ENCODE measurements around the gene SLC17A1.

The SLC17A1 gene

GRCh38 chr6:25777031-25777430 lies 54.8 kb downstream of the SLC17A1 start:
- TF ChIP-seq ZBTB7A (IDR thresholded peaks at IDR 0.05; ENCODE audit: low read depth): no peak
- TF ChIP-seq RAD21 (IDR thresholded peaks at IDR 0.05; ENCODE audit: low read depth): no peak
- no peak for TF ChIP-seq CEBPB (IDR thresholded peaks at IDR 0.05)
- TF ChIP-seq TEAD4 (IDR thresholded peaks at IDR 0.05): no peak

GRCh38 chr6:25774120-25774715 lies 57.6 kb downstream of the SLC17A1 start:
- TF ChIP-seq ZBTB7A (IDR thresholded peaks at IDR 0.05; ENCODE audit: low read depth) (no peak), NFIC (IDR thresholded peaks at IDR 0.05) (no peak), TEAD4 (IDR thresholded peaks at IDR 0.05) (no peak), YY1 (IDR thresholded peaks at IDR 0.05; ENCODE audit: low read depth) (no peak), TAF1 (IDR thresholded peaks at IDR 0.05; ENCODE audit: low read depth) (no peak), RAD21 (IDR thresholded peaks at IDR 0.05; ENCODE audit: low read depth) (no peak), USF1 (IDR thresholded peaks at IDR 0.05) (no peak), CREB1 (IDR thresholded peaks at IDR 0.05; ENCODE audit: low read depth) (no peak), MAX (IDR thresholded peaks at IDR 0.05) (no peak), EGR1 (IDR thresholded peaks at IDR 0.05) (no peak)

GRCh38 chr6:25769983-25770382 lies 61.9 kb downstream of the SLC17A1 start:
- TF ChIP-seq EP300 (IDR thresholded peaks at IDR 0.05; ENCODE audit: borderline replicate concordance) (no peak), FOXM1 (IDR thresholded peaks at IDR 0.05; ENCODE audit: borderline replicate concordance, low read depth) (no peak), RAD21 (IDR thresholded peaks at IDR 0.05; ENCODE audit: low read depth) (no peak), TEAD4 (IDR thresholded peaks at IDR 0.05) (peak; percentile 33; the same call in 1 of the 2 replicates), USF1 (IDR thresholded peaks at IDR 0.05) (no peak)

GRCh38 chr6:25768566-25768965 lies 63.3 kb downstream of the SLC17A1 start:
- no peak for TF ChIP-seq FOXM1 (IDR thresholded peaks at IDR 0.05; ENCODE audit: borderline replicate concordance, low read depth)
- TF ChIP-seq NFIC (IDR thresholded peaks at IDR 0.05): no peak
- no peak for TF ChIP-seq RAD21 (IDR thresholded peaks at IDR 0.05; ENCODE audit: low read depth)
- TF ChIP-seq ZBTB7A (IDR thresholded peaks at IDR 0.05; ENCODE audit: low read depth): no peak
- TF ChIP-seq CEBPB (IDR thresholded peaks at IDR 0.05): no peak
- TF ChIP-seq CREB1 (IDR thresholded peaks at IDR 0.05; ENCODE audit: low read depth): no peak
- no peak for TF ChIP-seq YY1 (IDR thresholded peaks at IDR 0.05; ENCODE audit: low read depth)
- TF ChIP-seq TCF12 (IDR thresholded peaks at IDR 0.05; ENCODE audit: low read depth): no peak

- no peak for TF ChIP-seq FOXM1 (IDR thresholded peaks at IDR 0.05; ENCODE audit: borderline replicate concordance, low read depth)
- TF ChIP-seq EP300 (IDR thresholded peaks at IDR 0.05; ENCODE audit: borderline replicate concordance): no peak
- no peak for TF ChIP-seq RAD21 (IDR thresholded peaks at IDR 0.05; ENCODE audit: low read depth)
- TF ChIP-seq REST (IDR thresholded peaks at IDR 0.05; ENCODE audit: low read depth): no peak
- TF ChIP-seq TCF12 (IDR thresholded peaks at IDR 0.05; ENCODE audit: low read depth): no peak
- no peak for TF ChIP-seq NFIC (IDR thresholded peaks at IDR 0.05)
- no peak for TF ChIP-seq CREB1 (IDR thresholded peaks at IDR 0.05; ENCODE audit: low read depth)
Measured at GRCh38 chr6:25764611-25765010, 67.2 kb downstream of the SLC17A1 start.

GRCh38 chr6:25757936-25758642 lies 73.8 kb downstream of the SLC17A1 start:
- TF ChIP-seq FOXM1 (IDR thresholded peaks at IDR 0.05; ENCODE audit: borderline replicate concordance, low read depth) (no peak), NFIC (IDR thresholded peaks at IDR 0.05) (no peak), TCF12 (IDR thresholded peaks at IDR 0.05; ENCODE audit: low read depth) (no peak), EGR1 (IDR thresholded peaks at IDR 0.05) (no peak), USF1 (IDR thresholded peaks at IDR 0.05) (no peak), REST (IDR thresholded peaks at IDR 0.05; ENCODE audit: low read depth) (no peak), CEBPB (IDR thresholded peaks at IDR 0.05) (no peak), RAD21 (IDR thresholded peaks at IDR 0.05; ENCODE audit: low read depth) (no peak), YY1 (IDR thresholded peaks at IDR 0.05; ENCODE audit: low read depth) (no peak), MAX (IDR thresholded peaks at IDR 0.05) (no peak), TEAD4 (IDR thresholded peaks at IDR 0.05) (no peak), TAF1 (IDR thresholded peaks at IDR 0.05; ENCODE audit: low read depth) (no peak), CREB1 (IDR thresholded peaks at IDR 0.05; ENCODE audit: low read depth) (no peak), EP300 (IDR thresholded peaks at IDR 0.05; ENCODE audit: borderline replicate concordance) (no peak)
